ENCODE data around the gene GALNT4.

GRCh38 chr12:89476904-89477595 is 47.5 kb downstream of the GALNT4 start:
- TF ChIP-seq POLR2AphosphoS5 (IDR thresholded peaks at IDR 0.05) (no peak), CTCF (IDR thresholded peaks at IDR 0.05) (no peak)
